Mesendoderm (in vitro differentiated cells): ENCODE data around the gene RMDN2.

Experiments
- DNase-seq: peaks from one replicate; pipeline ENCODE4 v3.0.0; 2013
- H2AK5ac ChIP-seq: 2 replicates; pipeline ENCODE4 v1.6.1; 2013; ENCODE audit warnings: low read length, inconsistent platforms
- H2BK120ac ChIP-seq: 2 replicates; pipeline ENCODE4 v1.6.1; 2013; ENCODE audit warnings: low read depth, mild to moderate bottlenecking, low read length, moderate library complexity, mixed read lengths
- H2BK15ac ChIP-seq: replicated peaks from 2 replicates; pipeline ENCODE4 v1.6.1; 2013; ENCODE audit warnings: low read depth, mild to moderate bottlenecking, moderate library complexity
- H2BK5ac ChIP-seq: 2 replicates; pipeline ENCODE4 v1.6.1; 2013; ENCODE audit warnings: low read length, inconsistent platforms
- H3K18ac ChIP-seq: 2 replicates; pipeline ENCODE4 v1.6.1; 2013; ENCODE audit warnings: mild to moderate bottlenecking, low read length, mixed read lengths
- H3K23ac ChIP-seq: one replicate; pipeline ENCODE4 v1.6.1; 2013; ENCODE audit warnings: low read length
- H3K27ac ChIP-seq: 2 replicates; pipeline ENCODE4 v1.5.1; 2013; ENCODE audit warnings: low read depth, mild to moderate bottlenecking, inconsistent platforms, low read length, moderate library complexity
- H3K27me3 ChIP-seq: 2 replicates; pipeline ENCODE4 v1.6.1; 2013; ENCODE audit warnings: low read length, control low read depth, mild to moderate bottlenecking, inconsistent platforms; ENCODE audit not compliant: insufficient read depth, poor library complexity
- H3K36me3 ChIP-seq: 2 replicates; pipeline ENCODE4 v1.6.1; 2013; ENCODE audit warnings: low read length, inconsistent platforms; ENCODE audit not compliant: control insufficient read depth, insufficient read depth
- H3K4ac ChIP-seq: one replicate; pipeline ENCODE4 v1.6.1; 2013; ENCODE audit warnings: low read depth, mild to moderate bottlenecking, low read length, moderate library complexity
- H3K4me1 ChIP-seq: 2 replicates; pipeline ENCODE4 v1.6.1; 2013; ENCODE audit warnings: low read depth, low read length, inconsistent platforms; ENCODE audit not compliant: control insufficient read depth
- H3K4me2 ChIP-seq: 2 replicates; pipeline ENCODE4 v1.6.1; 2013; ENCODE audit warnings: low read length
- H3K4me3 ChIP-seq: 2 replicates; pipeline ENCODE4 v1.5.1; 2013; ENCODE audit warnings: mild to moderate bottlenecking, low read length
- H3K56ac ChIP-seq: one replicate; pipeline ENCODE4 v1.6.1; 2013; ENCODE audit warnings: low read length
- H3K79me1 ChIP-seq: 2 replicates; pipeline ENCODE4 v1.6.1; 2013; ENCODE audit warnings: low read length, inconsistent platforms
- H3K79me2 ChIP-seq: 2 replicates; pipeline ENCODE4 v1.6.1; 2013; ENCODE audit warnings: mild to moderate bottlenecking, low read length; ENCODE audit not compliant: control insufficient read depth, insufficient read depth
- H3K9ac ChIP-seq: 2 replicates; pipeline ENCODE4 v1.6.1; 2013; ENCODE audit warnings: low read length, inconsistent platforms
- H4K5ac ChIP-seq: one replicate; pipeline ENCODE4 v1.6.1; 2013; ENCODE audit warnings: low read length
- H4K8ac ChIP-seq: one replicate; pipeline ENCODE4 v1.6.1; 2013; ENCODE audit warnings: low read depth, mild to moderate bottlenecking, control low read depth, low read length, moderate library complexity
- whole genome bisulfite sequencing: extraction: QIAGEN DNeasy Blood & Tissue Kit; methylation state at CpG from one replicate; pipeline ENCODE4 v1.1.7; 2013; ENCODE audit warnings: low lambda C conversion rate, missing lambda C conversion rate; ENCODE audit not compliant: insufficient coverage; ENCODE audit errors: extremely low coverage; 5-methylcytosine and 5-hydroxymethylcytosine counted together

The RMDN2 gene

DNA sequence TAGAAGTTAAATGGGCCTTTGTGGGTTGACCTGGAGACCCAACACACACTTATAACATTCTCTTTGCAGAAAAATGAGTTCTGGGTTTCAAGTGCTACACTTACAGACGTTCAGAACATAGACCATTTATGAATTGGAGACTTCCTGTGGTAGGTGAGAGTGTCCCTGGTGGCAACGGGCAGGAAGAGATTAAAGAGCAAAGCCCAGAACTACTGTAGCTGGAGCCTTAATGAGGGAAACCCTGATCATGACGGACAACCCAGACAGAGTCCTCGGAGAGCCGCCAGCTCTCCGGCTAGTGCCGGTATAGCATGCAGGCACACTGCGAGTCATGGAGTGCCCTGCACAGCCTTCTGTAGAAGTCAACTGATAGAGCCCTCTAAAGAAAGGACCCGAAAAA, 44.5 kb upstream of the RMDN2 start:
- Histone ChIP-seq H3K56ac (no peak overlapping the region), H3K9ac (no peak overlapping the region), H3K27ac (no peak overlapping the region), H3K4me3 (no peak overlapping the region), H3K4ac (no peak overlapping the region), H2AK5ac (no peak overlapping the region), H3K4me1 (peaks cover 5% of the 10 kb centered on the region), H3K23ac (no peak overlapping the region), H3K27me3 (no peaks in the 10 kb centered on the region), H3K79me1 (no peaks in the 10 kb centered on the region), H3K4me2 (no peak overlapping the region), H2BK5ac (no peak overlapping the region), H3K18ac (no peak overlapping the region), H3K79me2 (no peaks in the 10 kb centered on the region), H2BK15ac (no peak overlapping the region), H4K5ac (no peak overlapping the region), H4K8ac (no peak overlapping the region), H2BK120ac (no peak overlapping the region), H3K36me3 (no peaks in the 10 kb centered on the region)
- DNase-seq, result no peak
- WGBS, result no CpG with 5 or more reads among the region's 9 CpGs

DNA sequence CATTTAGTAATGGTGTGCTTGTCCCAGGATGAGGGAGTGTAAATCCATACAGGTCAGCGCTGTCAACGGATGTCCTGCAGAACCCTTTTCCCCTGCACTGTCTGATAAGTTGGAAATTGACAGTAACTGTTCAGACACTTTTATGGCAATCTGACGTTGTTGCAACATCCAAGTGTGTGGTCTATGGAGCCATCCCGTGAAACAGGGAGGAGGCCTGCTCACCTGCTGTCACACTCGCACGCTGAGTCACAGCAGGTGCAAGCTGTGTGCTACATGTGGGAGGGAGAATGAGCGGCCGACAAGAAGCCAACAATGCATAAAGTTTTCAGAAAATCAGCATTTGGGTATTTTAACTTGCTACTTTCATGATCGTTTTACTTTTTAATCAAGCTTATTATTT, 43.7 kb upstream of the RMDN2 start:
- Histone ChIP-seq H3K56ac (no peak overlapping the region), H3K23ac (no peak overlapping the region), H2BK15ac (no peak overlapping the region), H2BK120ac (no peak overlapping the region), H4K8ac (no peak overlapping the region), H4K5ac (no peak overlapping the region), H3K27ac (no peak overlapping the region), H3K4ac (no peak overlapping the region), H3K4me3 (no peak overlapping the region), H2AK5ac (no peak overlapping the region), H3K9ac (no peak overlapping the region), H3K4me1 (peaks cover 6% of the 10 kb centered on the region), H3K18ac (no peak overlapping the region), H3K79me2 (no peaks in the 10 kb centered on the region), H3K79me1 (no peaks in the 10 kb centered on the region), H2BK5ac (no peak overlapping the region), H3K36me3 (no peaks in the 10 kb centered on the region), H3K4me2 (no peak overlapping the region), H3K27me3 (no peaks in the 10 kb centered on the region)
- no CpG with 5 or more reads among the region's 9 CpGs for WGBS
- no peak for DNase-seq

DNA sequence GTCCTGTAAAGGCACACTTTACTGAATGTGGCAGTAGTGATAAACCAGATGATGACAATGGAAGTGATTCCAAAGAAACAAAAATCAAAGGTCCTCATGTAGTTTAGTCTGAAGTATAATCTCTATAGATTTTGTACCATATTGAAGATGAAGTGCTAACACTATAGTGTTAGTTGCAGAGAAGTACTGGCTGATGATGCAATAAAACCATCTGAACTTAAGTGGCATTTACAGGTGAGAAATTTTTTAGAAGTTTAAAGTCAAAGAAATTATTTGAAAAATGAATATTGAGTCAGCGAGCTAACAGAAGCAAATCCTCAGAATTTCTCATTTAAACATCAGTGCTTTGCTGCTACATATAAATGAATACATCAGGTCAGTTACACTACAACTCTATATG, 43.1 kb upstream of the RMDN2 start:
- Histone ChIP-seq H3K4me1 (peaks cover 6% of the 10 kb centered on the region), H3K36me3 (no peaks in the 10 kb centered on the region), H3K56ac (no peak overlapping the region), H2BK15ac (no peak overlapping the region), H3K23ac (no peak overlapping the region), H2BK120ac (no peak overlapping the region), H2BK5ac (no peak overlapping the region), H4K5ac (no peak overlapping the region), H3K18ac (no peak overlapping the region), H4K8ac (no peak overlapping the region), H3K27me3 (no peaks in the 10 kb centered on the region), H3K9ac (no peak overlapping the region), H3K79me2 (no peaks in the 10 kb centered on the region), H3K4ac (no peak overlapping the region), H3K4me2 (no peak overlapping the region), H2AK5ac (no peak overlapping the region), H3K79me1 (no peaks in the 10 kb centered on the region), H3K27ac (no peak overlapping the region), H3K4me3 (no peak overlapping the region)
- no peak for DNase-seq
- WGBS, result no CpG with 5 or more reads among the region's 1 CpG

DNA sequence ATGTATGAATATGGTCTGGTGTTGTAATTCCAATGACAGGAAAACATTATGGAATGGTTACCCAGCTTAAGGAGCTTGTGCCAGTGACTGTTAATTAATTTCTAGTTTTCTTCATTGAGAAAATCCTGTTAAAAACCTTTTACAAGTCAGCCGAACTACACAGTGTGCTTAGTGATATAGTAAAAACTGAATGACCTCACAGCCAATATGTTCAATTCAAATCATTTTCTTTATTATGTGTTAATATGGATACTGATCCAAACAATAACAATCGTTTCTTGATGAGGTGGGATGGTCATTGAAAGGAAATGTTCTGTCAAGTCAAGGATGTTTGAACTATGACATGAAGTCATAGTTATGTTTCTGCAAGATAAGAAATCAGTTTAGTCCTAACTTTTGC, 41.6 kb upstream of the RMDN2 start:
- H3K4me1 ChIP-seq, result peaks cover 6% of the 10 kb centered on the region
- no peak overlapping the region for H4K8ac ChIP-seq

DNA sequence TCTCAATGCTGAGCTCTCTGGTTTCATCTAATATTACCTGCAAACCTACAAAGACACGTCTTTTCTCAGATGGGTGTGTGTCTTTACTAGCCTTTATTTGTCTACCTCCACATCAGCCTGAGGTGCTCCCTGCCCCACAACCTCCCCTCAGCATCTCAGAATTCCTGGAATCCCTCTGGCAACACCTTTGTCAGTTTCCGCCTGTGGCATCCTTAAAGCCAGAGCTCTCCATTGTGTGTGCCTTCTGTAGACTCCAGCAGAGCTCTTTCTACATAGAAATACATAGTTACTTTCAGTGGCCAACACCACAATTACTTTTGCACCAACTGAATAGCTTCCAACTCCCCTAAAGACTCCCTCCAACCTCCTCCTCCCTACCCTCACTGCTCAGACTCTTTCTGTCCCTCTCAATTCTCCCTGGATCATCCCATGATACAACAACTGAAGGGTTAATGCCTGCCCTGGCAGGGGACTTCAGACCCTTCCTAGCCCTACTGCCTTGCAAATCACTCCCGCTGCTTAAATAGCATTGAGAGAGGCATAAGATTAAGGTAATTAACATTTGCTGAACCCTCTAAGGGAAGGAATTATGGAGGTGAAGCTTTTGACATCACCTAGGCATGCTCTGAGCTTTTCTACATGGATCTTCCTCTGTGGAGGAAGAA, 39.6 kb upstream of the RMDN2 start:
- H2AK5ac ChIP-seq, result no peak overlapping the region
- WGBS, result no CpG with 5 or more reads among the region's 3 CpGs

More for the DNA sequence above, 41.6 kb upstream of the RMDN2 start:
- Histone ChIP-seq H3K9ac (no peak overlapping the region), H3K4me2 (no peak overlapping the region), H3K79me1 (no peaks in the 10 kb centered on the region), H3K4ac (no peak overlapping the region), H3K56ac (no peak overlapping the region), H4K5ac (no peak overlapping the region), H3K4me3 (no peak overlapping the region), H2BK5ac (no peak overlapping the region), H3K36me3 (no peaks in the 10 kb centered on the region), H3K23ac (no peak overlapping the region), H2AK5ac (no peak overlapping the region), H2BK15ac (no peak overlapping the region), H3K27me3 (no peaks in the 10 kb centered on the region), H3K18ac (no peak overlapping the region), H2BK120ac (no peak overlapping the region), H3K27ac (no peak overlapping the region), H3K79me2 (no peaks in the 10 kb centered on the region)
- DNase-seq, result no peak
- no CpG with 5 or more reads among the region's 2 CpGs for WGBS

DNA sequence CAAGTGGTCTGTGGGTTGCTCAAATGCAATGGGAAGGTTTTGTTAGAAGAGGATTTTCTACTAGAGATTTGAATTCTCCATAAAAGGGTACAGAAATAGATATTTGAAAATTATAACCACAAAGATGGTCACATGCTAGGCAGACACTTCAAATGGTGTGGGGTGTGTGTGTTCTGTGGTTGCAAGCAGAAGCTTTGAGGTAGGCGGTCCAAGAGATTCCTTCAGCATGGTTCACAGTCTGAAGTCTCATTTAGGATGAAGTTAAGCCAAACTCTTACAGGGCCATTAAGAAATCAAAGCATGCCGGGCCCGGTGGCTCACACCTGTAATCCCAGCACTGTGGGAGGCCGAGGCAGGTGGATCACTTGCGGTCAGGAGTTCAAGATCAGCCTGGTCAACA, 38.3 kb upstream of the RMDN2 start:
- Histone ChIP-seq H2BK120ac (no peak overlapping the region), H3K79me1 (no peaks in the 10 kb centered on the region), H3K36me3 (no peaks in the 10 kb centered on the region), H3K4me3 (no peak overlapping the region), H2BK5ac (no peak overlapping the region), H3K79me2 (no peaks in the 10 kb centered on the region), H3K23ac (no peak overlapping the region), H3K4me2 (no peak overlapping the region), H3K27ac (no peak overlapping the region), H3K56ac (no peak overlapping the region), H4K5ac (no peak overlapping the region), H2AK5ac (no peak overlapping the region), H3K18ac (no peak overlapping the region), H3K4ac (no peak overlapping the region), H3K27me3 (no peaks in the 10 kb centered on the region), H4K8ac (no peak overlapping the region), H2BK15ac (no peak overlapping the region), H3K4me1 (peaks cover 6% of the 10 kb centered on the region), H3K9ac (no peak overlapping the region)
- no CpG with 5 or more reads among the region's 5 CpGs for WGBS
- DNase-seq, result no peak

More for the DNA sequence above, 39.6 kb upstream of the RMDN2 start:
- H2BK15ac ChIP-seq, result no peak overlapping the region
- peaks cover 6% of the 10 kb centered on the region for H3K4me1 ChIP-seq
- H3K27me3 ChIP-seq, result no peaks in the 10 kb centered on the region
- no peak overlapping the region for H3K56ac ChIP-seq
- no peaks in the 10 kb centered on the region for H3K79me2 ChIP-seq
- no peak overlapping the region for H3K4me2 ChIP-seq
- no peak overlapping the region for H3K9ac ChIP-seq
- no peak overlapping the region for H2BK120ac ChIP-seq
- H3K79me1 ChIP-seq, result no peaks in the 10 kb centered on the region
- no peak overlapping the region for H3K4me3 ChIP-seq
- H4K8ac ChIP-seq, result no peak overlapping the region
- peak; percentile 37 for DNase-seq
- H4K5ac ChIP-seq, result no peak overlapping the region
- no peak overlapping the region for H3K23ac ChIP-seq
- no peak overlapping the region for H3K4ac ChIP-seq
- H2BK5ac ChIP-seq, result no peak overlapping the region
- H3K27ac ChIP-seq, result no peak overlapping the region
- H3K36me3 ChIP-seq, result no peaks in the 10 kb centered on the region
- H3K18ac ChIP-seq, result no peak overlapping the region
